HG03469 (cell line): ENCODE measurements around the gene HFM1.
"Not testable (repeated sequence)": the region's sequence is repeated elsewhere in the genome, so short reads cannot be mapped to it uniquely, and the experiment has no call there.

Source experiments
- ATAC-seq: cut with Tn5 transposase; IDR thresholded peaks from one replicate; pipeline ENCODE4 v1.9.1; 2021; ENCODE audit warnings: mild to moderate bottlenecking, moderate library complexity, moderate number of reproducible peaks; ENCODE audit not compliant: unreplicated experiment

HFM1 gene

DNA sequence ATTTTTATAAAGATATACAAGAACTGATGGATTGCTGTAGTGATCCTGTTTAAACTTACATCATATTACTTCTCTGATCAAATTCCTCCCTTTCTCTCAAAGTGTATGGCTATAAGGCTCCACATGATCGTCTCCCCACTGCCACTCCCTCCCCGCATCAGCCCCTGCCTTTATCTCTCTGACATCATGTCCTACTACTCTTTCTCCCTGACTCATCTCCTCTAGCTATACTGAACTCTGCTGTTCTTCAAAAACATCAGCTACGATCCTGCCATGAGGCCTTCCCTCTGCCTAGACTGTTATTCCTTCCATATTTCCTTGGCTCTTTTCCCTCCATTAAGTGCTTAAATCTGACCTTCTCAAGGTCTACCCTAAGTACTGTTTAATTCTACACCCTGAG lies 22.8 kb downstream of the HFM1 start:
- no peak for ATAC-seq

DNA sequence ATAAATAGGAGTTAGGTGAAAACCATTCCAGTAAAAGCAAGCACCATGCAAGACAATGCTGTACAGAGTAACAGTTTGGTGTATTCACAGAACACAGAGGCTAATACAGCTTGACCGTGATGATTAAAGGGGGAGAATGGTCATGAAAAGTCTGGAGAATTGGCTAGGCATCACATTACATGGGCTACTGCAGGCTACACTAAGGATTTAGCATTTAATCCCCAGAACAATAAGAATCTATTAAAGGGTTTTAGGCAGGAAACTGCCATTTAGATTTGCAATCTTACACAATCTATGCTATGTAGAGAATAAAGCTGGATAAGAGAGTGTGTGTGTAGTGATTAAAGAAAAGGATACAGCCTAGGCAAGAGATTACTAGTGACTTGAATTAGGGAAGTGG lies 30.6 kb downstream of the HFM1 start:
- no peak for ATAC-seq

DNA sequence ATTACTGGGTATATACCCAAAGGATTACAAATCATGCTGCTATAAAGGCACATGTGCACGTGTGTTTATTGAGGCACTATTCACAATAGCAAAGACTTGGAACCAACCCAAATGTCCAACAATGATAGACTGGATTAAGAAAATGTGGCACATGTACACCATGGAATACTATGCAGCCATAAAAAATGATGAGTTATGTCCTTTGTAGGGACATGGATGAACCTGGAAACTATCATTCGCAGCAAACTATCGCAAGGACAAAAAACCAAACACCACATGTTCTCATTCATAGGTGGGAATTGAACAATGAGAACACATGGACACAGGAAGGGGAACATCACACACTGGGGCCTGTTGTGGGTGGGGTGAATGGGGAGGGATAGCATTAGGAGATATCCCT lies 32.4 kb downstream of the HFM1 start:
- not testable (repeated sequence) for ATAC-seq

DNA sequence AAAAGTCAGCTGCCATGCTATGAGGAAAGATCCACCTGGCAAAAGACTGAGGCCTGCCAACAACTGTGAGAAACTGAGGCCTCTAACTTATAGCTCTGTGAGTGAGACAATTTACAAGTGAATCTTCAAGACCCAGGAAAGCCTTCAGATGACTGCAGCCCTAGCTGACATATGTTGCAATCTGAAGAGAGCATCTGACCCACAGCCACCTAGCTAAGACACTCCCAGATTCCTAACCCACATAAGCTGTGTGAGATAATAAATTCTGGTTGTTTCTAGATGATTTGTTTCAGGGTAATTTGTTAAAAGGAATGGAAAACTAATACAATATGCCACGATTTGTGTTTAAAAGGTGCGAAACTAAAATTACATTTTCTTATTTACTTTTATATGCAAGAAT lies 55.1 kb downstream of the HFM1 start:
- ATAC-seq: no peak

DNA sequence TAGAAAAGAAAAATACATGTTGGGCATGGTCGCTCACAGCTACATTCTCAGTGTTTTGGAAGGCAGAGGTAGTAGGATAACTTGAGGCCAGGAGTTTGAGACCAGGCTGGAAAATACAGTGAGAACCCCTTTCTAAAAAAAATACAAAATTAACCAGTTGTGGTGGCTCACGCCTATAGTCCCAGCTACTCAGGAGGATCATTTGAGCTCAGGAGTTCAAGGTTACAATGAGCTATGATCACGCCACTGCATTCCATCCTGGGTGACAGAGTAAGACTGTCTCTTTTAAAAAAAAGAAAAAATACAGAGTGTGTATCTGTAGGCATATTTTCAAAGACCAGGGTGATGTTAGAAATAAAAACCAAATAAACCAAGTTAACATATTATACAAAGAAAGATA lies 57.8 kb downstream of the HFM1 start:
- no peak for ATAC-seq

DNA sequence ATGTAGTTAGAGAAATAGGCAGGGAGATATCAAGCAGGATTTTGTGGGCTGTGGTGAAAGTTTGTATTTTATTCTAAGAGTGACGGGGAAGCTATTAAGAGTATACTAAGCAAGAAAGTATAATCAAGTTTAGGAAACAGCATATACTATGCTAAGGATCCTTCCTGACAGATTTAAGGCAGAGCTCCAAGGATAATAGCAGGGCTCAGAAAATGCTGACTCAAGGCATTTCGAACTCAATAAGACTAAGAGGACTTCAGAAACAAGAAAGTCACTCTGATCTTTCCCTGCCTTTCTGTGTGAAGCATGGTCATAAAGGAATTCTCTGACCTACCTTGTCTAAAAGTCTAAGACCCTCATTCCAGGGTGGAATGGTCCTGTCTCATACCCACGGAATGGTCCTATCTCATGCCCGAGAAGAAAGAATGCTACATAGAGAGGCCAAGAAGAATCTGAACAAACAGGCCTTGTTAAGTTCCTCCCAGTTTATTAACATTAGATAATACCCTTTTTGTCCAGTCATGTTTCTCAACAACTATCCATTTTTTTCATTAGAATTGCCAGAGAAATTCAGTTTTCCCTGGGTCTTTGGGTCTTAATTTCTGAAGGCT lies 59.1 kb downstream of the HFM1 start:
- ATAC-seq: no peak

DNA sequence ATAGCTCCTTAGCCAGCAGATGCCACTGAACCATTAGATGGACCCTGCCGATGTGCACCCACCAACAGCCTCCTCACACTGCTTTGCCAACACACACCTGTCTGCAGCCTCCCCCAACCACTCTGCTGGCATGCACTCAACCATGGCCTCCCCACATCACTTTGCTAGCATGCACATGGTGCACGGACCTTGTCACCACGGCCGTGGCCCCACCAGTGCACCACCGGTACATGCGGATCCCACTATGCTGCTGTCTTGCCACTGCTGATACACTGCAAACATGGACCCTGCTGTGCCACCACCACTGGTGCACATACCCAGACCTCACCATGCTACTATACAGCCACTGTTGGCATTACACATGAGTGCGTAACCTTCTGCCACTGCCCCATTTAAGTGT lies 66.1 kb downstream of the HFM1 start:
- no peak for ATAC-seq

DNA sequence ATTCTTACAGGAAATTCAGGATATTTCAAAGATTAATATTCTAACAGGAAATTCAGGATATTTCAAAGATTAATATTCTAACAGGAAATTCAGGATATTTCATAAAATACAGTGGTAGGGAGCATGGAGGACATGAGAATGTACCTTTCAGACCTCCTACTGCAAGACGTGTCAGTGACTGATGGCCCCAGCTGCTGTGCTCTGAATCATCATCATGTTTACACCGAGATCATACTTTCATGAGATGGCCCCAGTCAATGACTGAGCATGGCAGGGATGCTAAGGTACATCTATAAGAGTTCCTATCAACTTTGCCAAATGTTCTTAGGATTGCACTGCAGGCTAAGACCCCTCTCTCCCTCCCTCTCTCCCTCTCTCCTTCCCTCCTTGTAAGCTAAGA lies 69.0 kb downstream of the HFM1 start:
- no peak for ATAC-seq

DNA sequence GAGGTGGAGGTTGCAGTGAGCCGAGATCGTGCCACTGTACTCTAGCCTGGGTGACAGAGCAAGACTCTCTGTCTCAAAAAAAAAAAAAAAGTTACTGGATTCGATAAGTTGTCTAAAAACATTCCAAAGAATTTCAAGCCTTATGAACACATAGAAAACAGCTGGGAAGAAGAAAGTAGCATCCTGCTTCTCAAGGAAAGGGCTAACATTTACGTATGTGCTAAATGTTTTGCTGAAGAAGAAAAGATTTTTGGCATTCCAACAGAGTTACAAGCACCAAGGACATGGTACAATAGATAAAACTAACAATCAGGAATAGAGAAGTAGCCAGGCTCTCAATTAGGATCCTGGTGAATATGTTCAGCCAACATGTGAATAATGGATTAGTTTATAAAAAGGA lies 69.8 kb downstream of the HFM1 start:
- no peak for ATAC-seq

DNA sequence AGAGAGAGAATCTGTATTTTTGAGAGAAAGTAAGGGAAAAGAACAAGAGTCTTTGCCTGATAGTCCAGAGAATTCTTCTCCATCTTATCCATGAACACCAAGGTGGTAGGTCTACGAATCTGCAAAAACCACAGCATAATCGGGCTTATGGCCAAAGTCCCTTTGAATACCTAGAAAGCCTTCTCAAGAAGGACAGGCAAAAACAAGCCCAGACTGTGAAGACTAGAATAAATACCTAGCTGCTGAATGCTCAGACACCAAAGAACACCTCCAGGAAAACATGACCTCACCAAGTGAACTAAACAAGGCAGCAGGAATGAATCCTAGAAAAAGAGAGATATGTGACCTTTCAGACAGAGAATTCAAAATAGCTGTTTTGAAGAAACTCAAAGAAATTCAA lies 79.2 kb downstream of the HFM1 start:
- no peak for ATAC-seq

DNA sequence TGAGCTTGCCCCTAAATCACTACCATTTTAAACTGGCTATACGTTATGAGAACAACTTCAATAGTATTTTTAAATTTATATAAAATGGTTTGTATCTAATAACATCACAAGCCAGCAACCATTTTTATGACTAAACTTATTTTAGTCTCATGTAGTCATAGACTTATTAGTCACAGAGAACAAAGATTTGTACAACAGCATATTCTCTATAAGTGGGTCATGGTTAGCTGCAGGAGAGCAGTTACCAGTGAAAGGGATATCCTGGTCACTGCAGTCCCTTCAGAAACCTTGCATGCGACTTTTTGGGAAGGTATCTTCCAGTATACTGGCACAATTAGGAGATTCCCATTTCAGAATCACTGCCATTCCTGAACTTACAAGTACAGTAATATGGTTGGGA lies 90.0 kb downstream of the HFM1 start:
- ATAC-seq: no peak

DNA sequence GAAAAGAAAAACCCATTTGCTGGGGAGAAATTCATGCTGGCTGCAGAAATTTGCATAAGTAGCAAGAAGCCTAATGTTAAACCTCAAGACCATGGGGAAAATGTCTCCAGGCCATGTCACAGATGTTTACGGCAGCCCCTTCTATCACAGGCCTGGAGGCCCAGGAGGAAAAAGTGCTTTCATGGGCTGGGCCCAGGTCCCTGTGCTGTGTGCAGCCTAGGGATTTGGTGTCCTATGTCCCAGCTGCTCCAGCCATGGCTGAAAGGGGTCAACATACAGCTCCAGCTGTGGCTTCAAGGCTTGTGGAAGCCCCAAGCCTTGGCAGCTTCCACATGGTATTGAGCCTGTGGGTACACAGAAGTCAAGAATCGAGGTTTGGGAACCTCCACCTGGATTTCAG lies 93.0 kb downstream of the HFM1 start:
- ATAC-seq: no peak

DNA sequence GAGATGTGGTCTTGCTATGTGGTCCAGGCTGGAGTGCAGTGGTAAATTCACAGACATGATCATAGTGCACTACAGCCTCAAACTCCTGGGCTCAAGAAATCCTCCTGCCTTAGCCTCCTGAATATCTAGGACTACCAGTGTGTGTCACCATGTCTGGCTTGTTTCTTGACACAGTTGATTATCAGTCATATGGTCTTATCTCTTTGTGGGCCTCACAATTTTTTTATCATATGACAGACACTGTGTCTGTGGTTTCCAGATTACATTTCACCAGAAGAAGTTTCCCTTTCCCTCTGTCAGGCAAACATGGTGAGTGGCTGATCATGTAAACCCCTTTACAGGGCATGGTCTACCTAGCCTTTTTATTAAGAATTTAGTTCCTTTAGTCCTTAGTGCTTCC lies 96.1 kb downstream of the HFM1 start:
- no peak for ATAC-seq

DNA sequence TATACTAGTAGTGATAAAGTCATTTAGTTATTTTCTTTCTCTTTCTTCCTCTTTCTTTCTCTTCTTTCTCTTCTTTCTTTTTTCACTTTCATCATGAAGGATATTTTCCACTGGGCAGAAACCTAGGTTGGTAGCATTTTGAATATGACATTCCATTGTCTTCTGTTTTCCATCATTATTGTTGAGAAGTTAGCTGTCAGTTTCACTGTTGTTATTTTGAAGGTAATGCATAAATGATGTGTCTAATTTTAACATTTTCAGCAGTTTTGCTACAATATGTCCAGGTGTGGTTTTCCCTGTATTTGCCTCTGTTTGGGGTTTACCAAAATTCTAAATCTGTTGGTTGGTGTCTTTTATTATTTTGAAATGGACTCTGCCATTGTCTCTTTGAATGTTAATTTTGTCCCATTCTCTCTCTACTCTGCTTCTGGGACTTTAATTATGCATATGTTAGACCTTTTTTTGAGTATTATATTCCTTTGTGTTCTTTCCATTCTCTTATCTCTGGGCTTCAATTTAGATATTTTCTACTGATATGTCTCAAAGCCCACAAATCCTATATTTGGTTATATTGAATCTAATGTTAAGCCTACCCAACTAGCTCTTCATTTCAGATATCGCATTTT lies 96.7 kb downstream of the HFM1 start:
- no peak for ATAC-seq

DNA sequence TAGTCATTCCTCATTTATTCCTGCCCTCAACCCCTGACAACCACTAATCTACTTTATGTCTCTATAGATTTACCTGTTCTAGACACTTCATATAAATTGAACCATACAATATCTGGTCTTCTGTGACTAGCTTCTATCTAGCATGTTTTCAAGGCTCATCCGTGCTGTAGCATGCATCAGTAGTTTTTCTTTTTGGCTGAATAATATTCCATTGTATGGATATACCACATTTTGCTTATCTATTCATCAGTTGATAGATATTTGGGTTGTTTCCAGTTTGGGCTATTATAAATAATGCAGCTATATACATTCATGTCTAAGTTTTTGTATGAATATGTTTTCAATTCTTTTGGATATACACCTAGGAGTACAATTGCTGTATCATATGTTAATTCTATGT lies 101.5 kb downstream of the HFM1 start:
- no peak for ATAC-seq

DNA sequence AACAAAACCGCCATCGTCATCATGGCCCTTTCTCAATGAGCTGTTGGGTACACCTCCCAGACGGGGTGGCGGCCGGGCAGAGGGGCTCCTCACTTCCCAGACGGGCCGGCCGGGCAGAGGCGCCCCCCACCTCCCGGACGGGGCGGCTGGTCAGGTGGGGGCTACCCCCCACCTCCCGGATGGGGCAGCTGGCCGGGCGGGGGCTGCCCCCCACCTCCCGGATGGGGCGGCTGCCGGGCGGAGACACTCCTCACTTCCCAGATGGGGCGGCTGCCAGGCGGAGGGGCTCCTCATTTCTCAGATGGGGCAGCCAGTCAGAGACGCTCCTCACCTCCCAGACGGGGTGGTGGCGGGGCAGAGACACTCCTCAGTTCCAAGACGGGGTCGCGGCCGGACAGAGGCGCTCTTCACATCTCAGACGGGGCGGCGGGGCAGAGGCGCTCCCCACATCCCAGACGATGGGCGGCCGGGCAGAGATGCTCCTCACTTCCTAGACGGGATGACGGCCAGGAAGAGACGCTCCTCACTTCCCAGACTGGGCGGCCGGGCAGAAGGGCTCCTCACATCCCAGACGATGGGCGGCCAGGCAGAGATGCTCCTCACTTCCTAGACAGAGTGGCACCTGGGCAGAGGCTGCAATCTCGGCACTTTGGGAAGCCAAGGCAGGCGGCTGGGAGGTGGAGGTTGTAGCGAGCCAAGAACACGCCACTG lies 115.6 kb downstream of the HFM1 start:
- not testable (repeated sequence) for ATAC-seq

DNA sequence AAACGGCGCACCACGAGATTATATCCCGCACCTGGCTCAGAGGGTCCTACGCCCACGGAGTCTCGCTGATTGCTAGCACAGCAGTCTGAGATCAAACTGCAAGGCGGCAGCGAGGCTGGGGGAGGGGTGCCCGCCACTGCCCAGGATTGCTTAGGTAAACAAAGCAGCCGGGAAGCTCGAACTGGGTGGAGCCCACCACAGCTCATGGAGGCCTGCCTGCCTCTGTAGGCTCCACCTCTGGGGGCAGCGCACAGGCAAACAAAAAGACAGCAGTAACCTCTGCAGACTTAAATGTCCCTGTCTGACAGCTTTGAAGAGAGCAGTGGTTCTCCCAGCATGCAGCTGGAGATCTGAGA lies 117.7 kb downstream of the HFM1 start:
- not testable (repeated sequence) for ATAC-seq

DNA sequence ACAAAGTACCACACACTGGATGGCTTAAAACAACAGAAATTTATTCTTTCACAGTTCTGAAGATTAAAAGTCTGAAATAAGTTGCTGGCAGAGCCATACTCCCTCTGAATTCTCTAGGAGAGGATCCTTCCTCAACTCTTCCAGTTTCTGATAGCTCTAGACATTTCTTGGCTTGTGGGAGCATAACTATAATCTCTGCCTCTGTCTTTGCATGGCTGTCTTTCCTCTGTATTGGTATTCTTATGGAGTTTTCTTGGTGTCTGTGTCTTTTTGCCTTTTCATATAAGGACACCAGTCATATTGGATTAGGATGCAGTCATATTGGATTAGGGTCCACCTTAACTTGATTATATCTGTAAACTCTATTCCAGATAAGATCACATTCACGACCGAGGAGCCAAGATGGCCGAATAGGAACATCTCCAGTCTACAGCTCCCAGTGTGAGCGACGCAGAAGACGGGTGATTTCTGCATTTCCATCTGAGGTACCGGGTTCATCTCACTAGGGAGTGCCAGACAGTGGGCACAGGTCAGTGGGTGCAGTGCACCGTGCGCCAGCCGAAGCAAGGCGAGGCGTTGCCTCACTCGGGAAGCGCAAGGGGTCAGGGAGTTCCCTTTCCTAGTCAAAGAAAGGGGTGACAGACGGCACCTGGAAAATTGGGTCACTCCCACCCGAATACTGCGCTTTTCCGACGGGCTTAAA lies 118.2 kb downstream of the HFM1 start:
- ATAC-seq: not testable (repeated sequence)

DNA sequence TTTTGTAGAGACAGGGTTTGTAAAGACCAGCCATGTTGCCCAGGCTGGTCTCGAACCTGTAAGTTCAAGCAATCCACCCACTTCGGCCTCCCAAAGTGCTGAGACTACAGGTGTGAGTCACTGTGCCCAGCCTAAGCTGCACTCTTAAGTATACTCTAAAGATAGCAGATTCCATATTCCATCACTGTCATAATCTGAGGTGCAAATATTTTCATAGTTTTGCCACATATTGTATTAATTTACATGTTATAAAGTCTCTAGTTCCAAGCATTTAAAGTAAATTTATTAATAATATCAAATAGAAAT lies 121.3 kb downstream of the HFM1 start:
- no peak for ATAC-seq

DNA sequence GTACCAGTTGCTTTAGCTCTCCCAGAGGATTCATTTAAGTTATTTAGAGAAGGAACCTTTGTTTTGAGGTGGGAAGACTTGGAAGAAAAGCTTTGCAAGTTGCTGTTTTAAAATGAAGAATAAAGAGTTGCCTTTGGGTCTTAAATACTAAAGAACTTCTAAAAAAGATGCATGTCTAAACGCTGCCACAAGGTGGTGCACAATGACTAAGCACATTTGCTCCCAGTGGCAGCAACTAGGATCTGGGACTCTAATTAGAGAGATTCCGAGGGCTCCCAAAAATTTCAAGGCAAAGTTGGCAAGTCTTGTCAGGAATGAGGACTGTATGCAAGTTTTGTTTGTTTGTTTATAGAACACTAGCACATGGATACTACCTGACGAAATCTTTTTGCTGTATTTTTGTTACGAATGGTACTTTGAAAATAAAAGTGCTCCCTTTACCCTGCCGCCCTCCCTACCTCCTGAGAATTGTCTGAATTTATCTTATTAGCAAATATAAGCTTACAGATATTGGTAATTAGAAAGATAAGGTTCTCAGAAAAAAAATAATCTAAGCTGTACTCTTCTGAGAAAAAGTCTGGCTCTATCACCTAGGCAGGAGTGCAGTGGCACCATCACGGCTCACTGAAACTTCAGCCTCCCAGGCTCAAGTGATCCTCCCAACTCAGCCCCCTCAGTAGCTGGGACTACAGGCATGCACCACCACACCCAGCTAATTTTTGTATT lies 121.8 kb downstream of the HFM1 start:
- ATAC-seq: peak; percentile 44

DNA sequence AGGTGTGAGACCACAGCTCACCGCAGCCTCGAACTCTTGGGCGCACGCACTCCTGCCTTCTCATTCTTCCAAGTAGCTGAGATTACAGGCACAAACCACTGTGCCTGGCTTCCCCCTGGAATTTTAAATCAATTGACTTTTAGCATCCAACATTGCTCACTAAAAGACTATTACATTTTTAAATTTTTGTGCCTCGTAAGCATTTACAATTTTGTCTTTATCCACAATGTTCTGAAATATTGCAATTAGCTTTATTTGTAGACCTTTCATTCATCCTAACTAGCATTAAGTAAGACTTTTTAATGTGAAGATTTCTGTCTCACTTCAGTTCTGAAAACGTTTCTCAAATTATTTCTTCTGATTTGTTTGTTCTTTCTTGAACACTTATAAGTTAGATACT lies 122.9 kb downstream of the HFM1 start:
- ATAC-seq: no peak
